Breast epithelium (tissue), 4 donors: ENCODE measurements around the gene SNTA1. TPM values are rescaled to one million over a fixed set of nuclear protein-coding genes. Genes with fewer than 3 reads are reported as not detected.
"Not testable (repeated sequence)": the region's sequence is repeated elsewhere in the genome, so short reads cannot be mapped to it uniquely, and the experiment has no call there.

ENCODE experiments used
- DNase-seq, 2 donors: peaks; one replicate each; pipeline ENCODE4 v3.0.0-alpha.2; 2019; ENCODE audit warnings: low spot score in 2 of 2
- H3K27ac ChIP-seq, 2 donors: fragments of 200-600 bp; sonication (generic) in 1 of 2; one replicate each; pipeline ENCODE4 v1.5.1; 2016 to 2019; ENCODE audit warnings: mild to moderate bottlenecking in 1 of 2
- H3K27me3 ChIP-seq, 2 donors: fragments of 200-600 bp; sonication (generic) in 1 of 2; one replicate each; pipeline versions ENCODE4 v1.5.1 to v1.6.0; 2017 to 2019; ENCODE audit warnings: control low read depth in 1 of 2, mild to moderate bottlenecking in 1 of 2
- H3K36me3 ChIP-seq: fragments of 200-600 bp; one replicate; pipeline ENCODE4 v1.5.1; 2019
- H3K4me1 ChIP-seq, 2 donors: fragments of 200-600 bp; sonication (generic); one replicate each; pipeline ENCODE4 v1.5.1; 2016 to 2019; ENCODE audit warnings: control low read depth in 1 of 2
- H3K4me3 ChIP-seq, 3 donors: fragments of 200-600 bp; sonication (generic); 1 replicate in 2 of 3; 2 replicates in 1 of 3; pipeline ENCODE4 v1.5.1; 2016 to 2019; ENCODE audit warnings: mild to moderate bottlenecking in 3 of 3, moderate library complexity in 2 of 3
- H3K9me3 ChIP-seq, 2 donors: fragments of 200-600 bp; sonication (generic) in 1 of 2; one replicate each; pipeline ENCODE4 v1.5.1; 2016 to 2019; ENCODE audit warnings: control low read depth in 1 of 2
- POLR2A ChIP-seq: fragments of 450-650 bp; IDR thresholded peaks from one replicate; pipeline ENCODE4 v1.6.1; 2016; ENCODE audit warnings: antibody characterized with exemption, mild to moderate bottlenecking, moderate library complexity
- POLR2AphosphoS5 ChIP-seq, 3 donors: sonication (generic); formaldehyde crosslinking; IDR thresholded peaks; one replicate each; pipeline ENCODE4 v1.6.1; 2017; ENCODE audit warnings: antibody characterized with exemption in 3 of 3
- intact Hi-C: fragments of 100-400 bp; cut with DNase I; formaldehyde crosslinking; loops from one replicate; pipeline ENCODE4 v1.15.1; 2023; ENCODE audit warnings: low total_unique reads
- total RNA-seq, 3 donors: library from RNA; depleted of rRNA; stranded (reverse); fragments of >200 nt; gene quantifications; one replicate each; pipeline ENCODE4 v1.1.0, GENCODE V29; 2016
- TF ChIP-seq, protein P1 (sequence below), 3 donors: fragments of 450-650 bp; IDR thresholded peaks; one replicate each; pipeline ENCODE4 v1.5.1; 2016 to 2017; ENCODE audit warnings: antibody characterized with exemption in 3 of 3, mild to moderate bottlenecking in 3 of 3, moderate library complexity in 3 of 3

SNTA1 gene
- total RNA-seq, 3 donors from 2014 or later, result 19.3 to 121 (median 21.1) TPM

- H3K9me3 ChIP-seq, result no peaks in the 10 kb centered on the region
- TF ChIP-seq POLR2AphosphoS5 (IDR thresholded peaks at IDR 0.05) (no peak), POLR2A (no peak)
- TF ChIP-seq, protein P1, sequence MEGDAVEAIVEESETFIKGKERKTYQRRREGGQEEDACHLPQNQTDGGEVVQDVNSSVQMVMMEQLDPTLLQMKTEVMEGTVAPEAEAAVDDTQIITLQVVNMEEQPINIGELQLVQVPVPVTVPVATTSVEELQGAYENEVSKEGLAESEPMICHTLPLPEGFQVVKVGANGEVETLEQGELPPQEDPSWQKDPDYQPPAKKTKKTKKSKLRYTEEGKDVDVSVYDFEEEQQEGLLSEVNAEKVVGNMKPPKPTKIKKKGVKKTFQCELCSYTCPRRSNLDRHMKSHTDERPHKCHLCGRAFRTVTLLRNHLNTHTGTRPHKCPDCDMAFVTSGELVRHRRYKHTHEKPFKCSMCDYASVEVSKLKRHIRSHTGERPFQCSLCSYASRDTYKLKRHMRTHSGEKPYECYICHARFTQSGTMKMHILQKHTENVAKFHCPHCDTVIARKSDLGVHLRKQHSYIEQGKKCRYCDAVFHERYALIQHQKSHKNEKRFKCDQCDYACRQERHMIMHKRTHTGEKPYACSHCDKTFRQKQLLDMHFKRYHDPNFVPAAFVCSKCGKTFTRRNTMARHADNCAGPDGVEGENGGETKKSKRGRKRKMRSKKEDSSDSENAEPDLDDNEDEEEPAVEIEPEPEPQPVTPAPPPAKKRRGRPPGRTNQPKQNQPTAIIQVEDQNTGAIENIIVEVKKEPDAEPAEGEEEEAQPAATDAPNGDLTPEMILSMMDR (IDR thresholded peaks at IDR 0.05), result no peak
- DNase-seq, result no peak
- H3K27ac ChIP-seq, result no peak overlapping the region
- intact Hi-C loops, result no loop called here
- H3K4me3 ChIP-seq, result no peak overlapping the region
- H3K27me3 ChIP-seq, result no peaks in the 10 kb centered on the region
- peaks cover 0 to 7% of the 10 kb centered on the region in 2 donors for H3K4me1 ChIP-seq
- H3K36me3 ChIP-seq, result no peaks in the 10 kb centered on the region
These were observed 48.8 kb downstream of the SNTA1 start for GRCh38 chr20:33394718-33395117.

DNA sequence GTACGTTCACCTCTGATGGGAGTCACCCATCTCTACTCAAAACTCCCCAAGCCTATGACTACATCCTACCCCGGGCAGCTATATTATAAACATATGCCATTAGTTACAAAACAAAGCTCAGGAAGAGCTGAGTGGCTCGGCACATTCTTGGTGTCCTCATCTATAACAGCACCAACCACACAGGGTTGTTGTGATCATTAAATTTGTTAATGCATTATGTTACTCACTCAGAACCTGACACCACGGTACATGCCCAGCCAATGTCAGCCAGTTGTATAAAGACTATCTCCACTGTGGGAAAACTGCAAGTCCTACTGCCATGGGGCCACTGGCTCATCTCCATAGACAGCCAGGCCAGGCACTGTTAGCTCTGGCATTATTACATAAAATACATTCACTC lies 50.0 kb downstream of the SNTA1 start:
- H3K4me3 ChIP-seq, result no peak overlapping the region
- no peak for TF ChIP-seq POLR2AphosphoS5 (IDR thresholded peaks at IDR 0.05)
- TF ChIP-seq, protein P1 (IDR thresholded peaks at IDR 0.05), result no peak
- H3K27me3 ChIP-seq, result no peaks in the 10 kb centered on the region
- DNase-seq, result no peak
- no peaks in the 10 kb centered on the region for H3K36me3 ChIP-seq
- intact Hi-C loops, result no loop called here
- no peaks in the 10 kb centered on the region for H3K9me3 ChIP-seq
- H3K27ac ChIP-seq, result no peak overlapping the region
- H3K4me1 ChIP-seq, result no peaks in the 10 kb centered on the region

DNA sequence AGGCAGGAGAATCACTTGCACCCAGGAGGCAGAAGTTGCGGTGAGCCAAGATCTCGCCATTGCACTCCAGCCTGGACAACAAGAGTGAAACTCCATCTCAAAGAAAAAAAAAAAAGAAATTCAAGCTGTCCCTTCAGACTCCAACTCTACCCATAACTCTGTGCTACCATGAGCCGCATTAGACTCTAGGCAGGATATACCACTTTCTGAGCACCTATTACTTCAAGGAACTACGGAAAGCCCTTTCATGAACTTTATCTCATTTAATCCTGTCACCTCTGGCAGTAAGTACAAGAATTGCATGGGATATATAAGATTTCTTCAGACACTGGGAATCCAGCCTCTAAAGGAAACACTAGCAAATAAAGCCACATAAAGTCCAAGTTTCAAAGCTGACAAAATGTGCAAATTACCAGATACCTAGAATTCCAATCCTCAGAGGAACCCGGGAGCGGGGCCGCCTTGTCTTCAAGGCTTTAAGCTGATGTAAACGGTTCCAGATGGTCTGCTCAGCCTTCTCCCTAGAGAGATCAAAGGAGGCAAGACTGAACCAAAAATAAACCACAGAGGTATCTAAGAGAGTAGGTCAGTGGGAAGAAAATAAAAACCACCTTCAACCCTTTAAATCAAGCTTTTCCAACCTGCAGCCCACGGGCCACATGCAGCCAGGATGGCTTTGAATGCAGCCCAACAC lies 51.7 kb downstream of the SNTA1 start:
- no peaks in the 10 kb centered on the region for H3K36me3 ChIP-seq

GRCh38 chr20:33389326-33389725 lies 54.2 kb downstream of the SNTA1 start:
- intact Hi-C loops, H3K36me3 ChIP-seq, H3K27ac ChIP-seq, DNase-seq, H3K4me1 ChIP-seq, H3K27me3 ChIP-seq, H3K9me3 ChIP-seq, H3K4me3 ChIP-seq: not testable (repeated sequence)

More for the DNA sequence above, 51.7 kb downstream of the SNTA1 start:
- intact Hi-C loops, result no loop called here
- Histone ChIP-seq H3K27me3 (no peaks in the 10 kb centered on the region), H3K4me1 (no peaks in the 10 kb centered on the region), H3K4me3 (no peak overlapping the region), H3K9me3 (no peaks in the 10 kb centered on the region), H3K27ac (no peak overlapping the region)
- no peak for DNase-seq
- TF ChIP-seq POLR2A, result no peak
- TF ChIP-seq, protein P1 (IDR thresholded peaks at IDR 0.05), result no peak
- TF ChIP-seq POLR2AphosphoS5 (IDR thresholded peaks at IDR 0.05), result no peak

- H3K27ac ChIP-seq, result no peak overlapping the region
- H3K36me3 ChIP-seq, result no peaks in the 10 kb centered on the region
- intact Hi-C loops, result no loop called here
- H3K4me3 ChIP-seq, result no peak overlapping the region
- H3K9me3 ChIP-seq, result no peaks in the 10 kb centered on the region
- H3K27me3 ChIP-seq, result no peaks in the 10 kb centered on the region
- no peak for DNase-seq
- no peak for TF ChIP-seq POLR2AphosphoS5 (IDR thresholded peaks at IDR 0.05)
- TF ChIP-seq, protein P1 (IDR thresholded peaks at IDR 0.05), result no peak
- TF ChIP-seq POLR2A, result no peak
- H3K4me1 ChIP-seq, result no peaks in the 10 kb centered on the region
These were observed 55.3 kb downstream of the SNTA1 start for GRCh38 chr20:33388268-33388667.

DNA sequence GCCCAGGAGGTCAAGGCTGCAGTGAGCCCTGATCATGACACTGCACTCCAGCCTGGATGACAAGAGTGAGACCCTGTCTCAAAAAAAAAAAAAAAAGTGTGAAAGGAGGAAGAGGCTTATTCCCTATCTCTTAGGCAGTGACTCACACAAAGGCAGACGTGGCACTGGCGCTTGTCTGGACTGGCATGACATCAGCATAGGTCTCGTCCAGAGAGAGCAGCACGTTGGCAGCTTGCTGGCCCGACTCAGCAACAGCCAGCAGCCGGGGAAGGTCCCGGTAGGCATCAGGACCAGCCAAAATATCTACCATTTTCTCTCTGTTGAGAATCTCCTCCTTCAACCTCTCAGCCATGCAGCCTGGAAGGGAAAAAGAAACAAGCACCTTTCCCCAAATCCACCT lies 56.4 kb downstream of the SNTA1 start:
- no peak overlapping the region for H3K27ac ChIP-seq
- no peaks in the 10 kb centered on the region for H3K4me1 ChIP-seq
- H3K36me3 ChIP-seq, result no peaks in the 10 kb centered on the region
- H3K9me3 ChIP-seq, result no peaks in the 10 kb centered on the region
- no peak for TF ChIP-seq POLR2AphosphoS5 (IDR thresholded peaks at IDR 0.05)
- TF ChIP-seq, protein P1 (IDR thresholded peaks at IDR 0.05), result no peak
- no peak for TF ChIP-seq POLR2A
- no peaks in the 10 kb centered on the region for H3K27me3 ChIP-seq
- DNase-seq, result no peak
- H3K4me3 ChIP-seq, result no peak overlapping the region
- intact Hi-C loops, result no loop called here
